DMS114 treated with DMSO at 0.1 percent for 48 hours (cell line): ENCODE results near the gene CORO2A.

ENCODE experiments used
- DNase-seq: peaks from one replicate; lab custom pipeline; 2025; ENCODE audit not compliant: unreplicated experiment; lab: John Stamatoyannopoulos, UW

CORO2A gene

DNA sequence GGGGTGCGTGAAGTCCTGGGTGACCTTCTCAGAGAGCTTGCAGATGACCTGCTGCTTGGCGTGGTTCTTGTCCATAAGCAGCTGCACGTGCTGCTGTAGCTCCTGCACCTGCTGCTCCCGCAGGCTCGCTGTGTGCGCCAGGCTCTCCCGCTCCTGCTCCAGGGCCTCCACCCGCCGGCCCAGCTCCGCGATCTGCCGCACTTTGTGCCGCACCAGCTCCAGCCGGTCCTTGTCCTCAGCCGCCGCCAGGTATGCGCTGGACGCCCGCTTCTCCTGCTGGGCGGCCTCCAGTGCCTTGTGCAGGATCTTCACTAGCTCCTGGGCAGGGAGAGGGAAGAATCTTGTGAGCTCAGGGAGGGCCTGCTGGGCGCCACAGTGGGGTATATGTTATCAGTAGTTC is 28.5 kb upstream of the CORO2A start:
- no peak for DNase-seq

DNA sequence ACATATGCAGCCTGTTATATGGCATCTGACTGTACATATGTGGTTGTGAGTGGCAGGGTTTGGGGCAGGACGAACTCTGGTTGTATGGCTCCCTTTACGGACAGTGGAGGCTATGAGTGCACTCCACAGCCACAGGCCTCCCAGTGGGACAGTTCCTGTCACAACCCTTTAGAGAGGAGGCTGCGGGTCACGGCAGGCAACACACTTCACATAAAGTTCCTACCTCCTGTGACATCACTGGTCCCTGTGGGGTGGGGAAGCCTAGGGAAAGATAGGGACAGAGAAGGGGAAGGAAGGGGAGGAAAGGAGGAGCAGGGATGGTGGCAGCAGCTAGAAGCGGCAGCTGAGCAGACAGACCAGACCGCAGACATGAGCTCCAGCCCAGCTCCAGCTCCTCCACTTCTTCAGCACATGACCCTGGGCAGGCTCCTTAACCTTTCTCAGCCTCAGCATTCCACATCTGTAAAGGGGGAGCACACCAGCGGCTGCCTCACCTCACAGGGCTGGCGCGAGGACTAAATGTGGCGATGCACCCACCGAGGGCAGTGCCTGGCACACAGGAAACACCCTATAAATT is 27.4 kb upstream of the CORO2A start:
- DNase-seq = no peak

DNA sequence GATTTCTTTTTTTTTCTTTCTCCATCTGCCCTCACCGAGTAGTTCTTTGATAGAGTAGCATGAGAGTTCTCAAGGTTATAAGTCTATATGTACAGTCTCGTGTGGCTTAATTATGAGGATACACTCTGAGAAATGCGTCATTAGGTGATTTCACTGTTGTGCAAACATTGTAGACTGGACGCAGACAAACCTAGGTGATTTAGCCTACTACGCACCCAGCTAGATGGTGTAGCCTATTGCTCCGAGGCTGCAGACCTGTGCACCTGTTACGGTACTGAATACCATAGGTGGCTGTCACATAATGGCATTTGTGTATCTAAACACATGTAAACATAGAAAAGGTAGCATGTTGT is 26.9 kb upstream of the CORO2A start:
- no peak for DNase-seq

- no peak for DNase-seq
Observed at GRCh38 chr9:98218562-98219363, 26.3 kb upstream of the CORO2A start.

- no peak for DNase-seq
Observed at GRCh38 chr9:98217255-98217654, 24.8 kb upstream of the CORO2A start.

DNA sequence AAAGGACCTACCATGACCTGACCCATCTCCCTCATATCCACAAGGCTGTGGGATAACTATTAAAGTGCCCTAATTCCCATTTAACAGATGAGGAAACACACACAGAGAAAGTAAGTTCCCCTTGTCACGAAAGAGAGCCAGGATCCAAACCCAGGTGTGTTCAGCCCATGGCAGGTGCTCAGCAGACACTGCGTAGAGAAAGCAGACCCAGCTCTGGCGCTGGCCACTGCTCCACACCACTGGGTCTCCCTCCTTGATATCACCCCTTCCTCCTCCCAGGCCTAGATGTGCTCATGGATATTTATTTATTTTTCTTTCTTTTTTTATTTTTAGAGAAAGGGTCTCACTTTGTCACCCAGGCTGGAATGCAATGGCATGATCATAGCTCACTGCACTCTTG is 24.0 kb upstream of the CORO2A start:
- no peak for DNase-seq

DNA sequence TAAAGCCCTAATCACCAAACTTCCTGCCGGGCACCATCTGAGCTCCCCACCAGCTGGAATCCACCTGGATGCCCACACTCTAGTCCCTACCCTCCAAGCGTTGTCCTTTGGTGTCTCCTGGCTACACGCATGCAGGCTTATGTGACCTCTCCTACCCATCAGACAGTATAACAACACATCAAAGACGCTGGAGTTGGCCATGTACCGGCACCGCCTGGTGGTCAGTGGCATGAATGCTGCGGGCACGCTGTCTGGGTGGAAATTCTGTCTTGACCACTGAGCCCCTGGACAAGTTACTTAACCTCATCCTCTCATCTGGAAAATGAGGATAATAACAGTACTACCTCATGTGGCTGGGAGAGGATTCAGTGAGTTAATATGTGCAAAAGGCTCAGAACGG is 23.4 kb upstream of the CORO2A start:
- DNase-seq = no peak

- DNase-seq = no peak
Observed at GRCh38 chr9:98215271-98215670, 22.8 kb upstream of the CORO2A start.

- DNase-seq = no peak
Observed at GRCh38 chr9:98214811-98215210, 22.4 kb upstream of the CORO2A start.

- no peak for DNase-seq
Observed at GRCh38 chr9:98211260-98211659, 18.8 kb upstream of the CORO2A start.

DNA sequence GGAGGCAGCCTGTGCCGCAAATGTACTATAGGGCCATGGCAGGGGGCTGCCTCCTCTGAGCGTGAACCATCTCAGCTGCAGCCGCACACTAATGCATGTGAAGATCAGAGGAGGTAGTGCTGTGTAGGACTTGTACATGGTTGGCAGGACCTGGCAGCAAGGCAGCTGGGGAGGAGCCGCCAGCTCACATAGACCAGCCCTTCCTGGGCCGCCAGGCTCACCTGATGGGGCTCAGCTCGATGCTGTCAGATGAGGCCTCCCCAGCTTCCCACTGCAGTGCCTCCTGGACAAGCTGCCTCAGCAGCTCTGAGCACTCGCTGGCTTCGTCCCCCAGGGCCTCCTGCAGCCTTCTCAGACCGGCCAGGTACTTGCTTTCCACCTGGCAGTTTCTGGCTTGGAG is 18.0 kb upstream of the CORO2A start:
- DNase-seq = no peak

DNA sequence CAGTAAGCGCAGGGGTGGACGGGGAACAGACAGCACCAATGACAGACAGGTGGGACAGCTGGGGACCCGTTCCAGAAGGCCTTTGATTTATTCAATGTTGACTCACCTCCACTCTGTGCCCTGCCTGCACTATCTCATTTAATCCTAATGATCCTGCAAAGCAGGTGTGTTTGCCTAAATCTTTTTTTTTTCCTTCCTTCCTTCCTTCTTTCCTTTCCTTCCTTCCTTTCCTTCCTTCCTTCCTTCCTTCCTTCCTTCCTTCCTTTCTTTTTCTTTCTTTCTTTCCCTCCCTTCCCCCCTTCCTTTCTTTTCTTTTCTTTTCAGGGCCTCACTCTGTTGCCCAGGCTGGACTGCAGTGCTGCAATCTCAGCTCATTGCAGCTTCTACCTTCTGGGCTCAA is 17.1 kb upstream of the CORO2A start:
- no peak for DNase-seq

GRCh38 chr9:98208635-98209034 is 16.2 kb upstream of the CORO2A start:
- DNase-seq = no peak

DNA sequence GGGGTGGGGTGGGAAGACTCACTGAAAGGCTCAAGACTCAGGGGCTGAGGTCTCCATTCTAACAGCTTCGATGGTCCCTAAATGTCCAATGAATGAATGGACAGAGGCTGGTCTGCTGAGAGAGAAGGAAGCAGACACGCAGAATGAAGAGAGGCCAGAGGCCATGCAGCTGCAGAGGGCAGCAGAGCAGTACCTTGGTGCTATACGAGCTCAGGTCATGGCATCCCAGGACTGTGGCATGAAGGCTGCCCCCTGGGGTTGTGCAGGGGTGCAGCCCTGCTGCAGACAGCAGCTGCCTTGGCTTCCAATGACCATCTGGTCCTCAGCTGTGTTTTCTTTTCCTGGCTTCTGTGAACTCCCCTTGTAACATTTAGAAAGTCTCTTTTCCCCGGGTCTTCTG is 15.2 kb upstream of the CORO2A start:
- DNase-seq = no peak

DNA sequence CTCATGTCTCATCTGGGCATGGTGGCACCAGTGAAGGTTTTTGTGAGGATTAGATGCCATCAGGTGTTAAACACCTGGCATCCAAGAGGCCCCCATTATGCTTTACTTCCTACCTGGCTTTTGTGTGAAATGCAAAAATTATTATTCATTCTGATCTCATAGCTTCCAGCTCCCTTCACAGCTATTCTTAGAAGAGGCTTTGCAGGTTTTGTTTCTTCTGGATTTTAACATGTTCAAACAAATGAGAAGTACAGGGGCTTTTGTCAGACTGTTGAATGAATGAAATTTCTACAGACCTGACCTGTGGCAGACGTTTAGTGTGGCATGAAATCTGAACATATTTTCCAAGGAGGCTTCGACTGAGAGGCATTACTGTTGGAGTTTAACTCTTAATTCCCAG is 14.3 kb upstream of the CORO2A start:
- DNase-seq = no peak

GRCh38 chr9:98204692-98205091 is 12.3 kb upstream of the CORO2A start:
- DNase-seq = no peak

DNA sequence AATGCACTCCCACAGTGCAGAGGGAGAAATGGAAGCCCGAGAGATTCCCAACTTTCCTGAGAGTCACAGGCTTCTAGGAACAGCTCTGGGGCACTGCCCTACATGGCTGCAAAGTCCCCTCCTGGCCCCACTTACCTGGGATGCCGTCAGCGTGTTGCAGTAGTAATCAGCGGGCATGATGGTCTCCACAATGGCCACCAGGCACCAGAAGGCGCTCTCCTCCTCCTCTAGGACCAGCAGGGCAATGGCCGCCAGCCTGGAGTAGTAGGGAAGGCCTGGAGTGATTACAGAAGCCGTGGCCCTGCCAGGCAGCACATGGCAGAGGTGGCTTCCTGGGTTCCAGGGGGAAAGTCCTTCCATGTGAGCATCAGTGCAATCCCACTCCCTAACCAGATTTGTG is 10.7 kb upstream of the CORO2A start:
- DNase-seq = no peak

- no peak for DNase-seq
Observed at GRCh38 chr9:98202252-98202651, 9.8 kb upstream of the CORO2A start.

GRCh38 chr9:98201749-98202148 is 9.3 kb upstream of the CORO2A start:
- DNase-seq = no peak

- no peak for DNase-seq
Observed at GRCh38 chr9:98201102-98201501, 8.7 kb upstream of the CORO2A start.

GRCh38 chr9:98199388-98200033 is 7.1 kb upstream of the CORO2A start:
- DNase-seq = no peak

GRCh38 chr9:98195671-98196070 is 3.2 kb upstream of the CORO2A start:
- DNase-seq = no peak
